H1 (cell line): ENCODE data around the gene TSPAN5. TPM values are rescaled to one million over a fixed set of nuclear protein-coding genes. Genes with fewer than 3 reads are reported as not detected.

Experiments
- KDM5A ChIP-seq: fragments of 200-600 bp; IDR thresholded peaks from 2 replicates; pipeline ENCODE4 v1.7.1; 2012; ENCODE audit warnings: mild to moderate bottlenecking, low read length, inconsistent platforms, mixed read lengths
- NRF1 ChIP-seq: IDR thresholded peaks from 2 replicates; pipeline ENCODE4 v1.6.1; 2011; ENCODE audit warnings: mild to moderate bottlenecking, low read depth, low read length, improper control_type of control experiment
- RFX5 ChIP-seq: IDR thresholded peaks from 2 replicates; pipeline ENCODE4 v1.6.1; 2011; ENCODE audit warnings: low read depth, low read length, improper control_type of control experiment, borderline replicate concordance
- RNF2 ChIP-seq: fragments of 200-900, 300-1000 bp; sonication (generic); IDR thresholded peaks from 2 replicates; pipeline ENCODE4 v1.7.1; 2016; ENCODE audit warnings: borderline replicate concordance, low read depth, mild to moderate bottlenecking, antibody characterized with exemption, low read length; ENCODE audit not compliant: poor library complexity, severe bottlenecking; ENCODE audit errors: missing control alignments
- polyA plus RNA-seq, 7 experiments: library from polyadenylated mRNA; depleted of rRNA in 3 of 7; stranded (reverse) in 5 of 7; unstranded in 2 of 7; fragments of >200 nt in 5 of 7; fragments of 200-250 nt in 2 of 7; gene quantifications; 1 replicate in 5 of 7; 2 replicates in 1 of 7; 4 replicates in 1 of 7; pipeline versions ENCODE4 v1.2.1 to v1.2.3, GENCODE V29; 2011 to 2013; ENCODE audit warnings: missing spikeins in 2 of 7, mixed read lengths in 2 of 7
- total RNA-seq: library from RNA; stranded (reverse); fragmentation: NEBNext Ultra II Directional; extraction: Animal tissue kit (Norgen Biotek cat#: 25700); gene quantifications from 2 replicates; pipeline ENCODE4 v1.2.1, GENCODE V29; 2021

TSPAN5 gene
- total and polyA plus RNA-seq, 2 of the 8 experiments (the other 6 are each of a cell fraction or from before 2014, with no cell fraction given) = 17.6 to 21.2 TPM

GRCh38 chr4:98446499-98447375 is 211.7 kb downstream of the TSPAN5 start (continued):
- TF ChIP-seq RNF2 (no peak), KDM5A (no peak), RFX5 (no peak), NRF1 (no peak)
- TF ChIP-seq, all 59 proteins: peak for 0
